ENCODE data around the gene IL18RAP.
A peak's percentile ranks its signal among the peaks of the same experiment; 100 is the strongest.

Gene IL18RAP

GRCh38 chr2:102451968-102452367 lies 29.0 kb downstream of the IL18RAP start:
- DNase-seq (ENCODE audit: insufficient read length, low spot score) (no peak), FAIRE-seq (no peak)

GRCh38 chr2:102453501-102453900 lies 30.5 kb downstream of the IL18RAP start:
- DNase-seq (ENCODE audit: insufficient read length, low spot score) (no peak), FAIRE-seq (no peak)

GRCh38 chr2:102455061-102455670 lies 32.2 kb downstream of the IL18RAP start:
- DNase-seq (ENCODE audit: insufficient read length, low spot score) (no peak), FAIRE-seq (no peak)

GRCh38 chr2:102460467-102460866 lies 37.5 kb downstream of the IL18RAP start:
- FAIRE-seq (no peak), DNase-seq (ENCODE audit: insufficient read length, low spot score) (no peak)

- DNase-seq (ENCODE audit: insufficient read length, low spot score) (no peak), FAIRE-seq (no peak)
Observed at GRCh38 chr2:102461188-102461587, 38.2 kb downstream of the IL18RAP start.

- FAIRE-seq = no peak
- DNase-seq (ENCODE audit: insufficient read length, low spot score) = no peak
Observed at GRCh38 chr2:102463160-102463559, 40.2 kb downstream of the IL18RAP start.

- FAIRE-seq (no peak), DNase-seq (ENCODE audit: insufficient read length, low spot score) (no peak)
Observed at GRCh38 chr2:102470168-102470567, 47.2 kb downstream of the IL18RAP start.

GRCh38 chr2:102473020-102473419 lies 50.1 kb downstream of the IL18RAP start, which contains the start of gene SLC9A4:
Gene SLC9A4, plus strand, starts transcription at chr2:102473226. Its CDS starts 534 bp downstream, at chr2:102473760.
- DNase-seq (ENCODE audit: insufficient read length, low spot score) (peak; percentile 17), FAIRE-seq (no peak)

- FAIRE-seq (no peak), DNase-seq (ENCODE audit: insufficient read length, low spot score) (no peak)
Observed at GRCh38 chr2:102473631-102474030, 50.7 kb downstream of the IL18RAP start.

GRCh38 chr2:102474785-102475184 lies 51.8 kb downstream of the IL18RAP start:
- no peak for FAIRE-seq
- DNase-seq (ENCODE audit: insufficient read length, low spot score) = no peak

- FAIRE-seq = no peak
- DNase-seq (ENCODE audit: insufficient read length, low spot score) = no peak
Observed at GRCh38 chr2:102478686-102479470, 55.9 kb downstream of the IL18RAP start.

- DNase-seq (ENCODE audit: insufficient read length, low spot score) (no peak), FAIRE-seq (no peak)
Observed at GRCh38 chr2:102480285-102481195, 57.6 kb downstream of the IL18RAP start.

GRCh38 chr2:102481931-102482330 lies 59.0 kb downstream of the IL18RAP start:
- DNase-seq (ENCODE audit: insufficient read length, low spot score) (no peak), FAIRE-seq (no peak)

GRCh38 chr2:102483086-102483485 lies 60.1 kb downstream of the IL18RAP start:
- no peak for FAIRE-seq

GRCh38 chr2:102484310-102485061 lies 61.5 kb downstream of the IL18RAP start:
- DNase-seq (ENCODE audit: insufficient read length, low spot score) (no peak), FAIRE-seq (no peak)

More at GRCh38 chr2:102483086-102483485, 60.1 kb downstream of the IL18RAP start:
- no peak for DNase-seq (ENCODE audit: insufficient read length, low spot score)

- no peak for DNase-seq (ENCODE audit: insufficient read length, low spot score)
Observed at GRCh38 chr2:102485147-102485785, 62.3 kb downstream of the IL18RAP start.

GRCh38 chr2:102486941-102487702 lies 64.2 kb downstream of the IL18RAP start:
- DNase-seq (ENCODE audit: insufficient read length, low spot score) (no peak), FAIRE-seq (no peak)

More at GRCh38 chr2:102485147-102485785, 62.3 kb downstream of the IL18RAP start:
- no peak for FAIRE-seq

- DNase-seq (ENCODE audit: insufficient read length, low spot score) (peak; percentile 24), FAIRE-seq (no peak)
Observed at GRCh38 chr2:102487761-102488462, 65.0 kb downstream of the IL18RAP start.
